ENCODE data around the gene ZNF182.

- TF ChIP-seq ZNF8 (CRISPR knock-in tag; IDR thresholded peaks at IDR 0.05) (no peak), TOX (CRISPR knock-in tag; IDR thresholded peaks at IDR 0.05; ENCODE audit: borderline replicate concordance) (no peak), PPARA (CRISPR knock-in tag; IDR thresholded peaks at IDR 0.05; ENCODE audit: borderline replicate concordance) (no peak), CREB5 (CRISPR knock-in tag; IDR thresholded peaks at IDR 0.05; ENCODE audit: low read depth) (no peak), CSDC2 (CRISPR knock-in tag; IDR thresholded peaks at IDR 0.05) (no peak)
- TF ChIP-seq, protein P1, sequence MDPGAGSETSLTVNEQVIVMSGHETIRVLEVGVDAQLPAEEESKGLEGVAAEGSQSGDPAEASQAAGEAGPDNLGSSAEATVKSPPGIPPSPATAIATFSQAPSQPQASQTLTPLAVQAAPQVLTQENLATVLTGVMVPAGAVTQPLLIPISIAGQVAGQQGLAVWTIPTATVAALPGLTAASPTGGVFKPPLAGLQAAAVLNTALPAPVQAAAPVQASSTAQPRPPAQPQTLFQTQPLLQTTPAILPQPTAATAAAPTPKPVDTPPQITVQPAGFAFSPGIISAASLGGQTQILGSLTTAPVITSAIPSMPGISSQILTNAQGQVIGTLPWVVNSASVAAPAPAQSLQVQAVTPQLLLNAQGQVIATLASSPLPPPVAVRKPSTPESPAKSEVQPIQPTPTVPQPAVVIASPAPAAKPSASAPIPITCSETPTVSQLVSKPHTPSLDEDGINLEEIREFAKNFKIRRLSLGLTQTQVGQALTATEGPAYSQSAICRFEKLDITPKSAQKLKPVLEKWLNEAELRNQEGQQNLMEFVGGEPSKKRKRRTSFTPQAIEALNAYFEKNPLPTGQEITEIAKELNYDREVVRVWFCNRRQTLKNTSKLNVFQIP (CRISPR knock-in tag; IDR thresholded peaks at IDR 0.05; ENCODE audit: borderline replicate concordance, low read depth), result no peak
Measured at GRCh38 chrX:47992095-47992380, 11.8 kb downstream of the ZNF182 start.

Data from SK-N-SH treated with all-trans-retinoic acid at 6 μM for 48 hours (cell line).